Measurements from ENCODE around the gene KRTAP9-8.

KRTAP9-8 gene

DNA sequence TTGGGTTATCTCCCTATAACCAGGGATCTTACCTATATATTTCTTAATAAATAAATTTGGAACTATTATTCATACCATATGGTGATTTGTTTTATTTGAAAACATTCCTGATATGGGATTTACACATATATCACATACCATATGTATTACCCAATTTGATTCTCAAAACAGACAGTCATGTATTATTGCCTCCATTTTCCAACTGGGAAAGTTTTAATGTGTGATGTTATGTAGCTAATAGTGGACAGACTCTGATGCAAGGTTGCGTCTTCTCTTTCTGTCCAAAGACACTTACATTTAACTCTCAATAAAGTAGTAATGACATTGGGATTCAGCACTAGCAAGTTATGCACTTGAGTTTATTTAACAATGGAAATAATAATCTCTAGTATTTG is 18.5 kb downstream of the KRTAP9-8 start:
- no peaks in the 10 kb centered on the region for H3K36me3 ChIP-seq (replicated peaks in 1 of 2; ENCODE audit: control insufficient read depth in 2 of 2, insufficient read depth in 2 of 2, low read length in 2 of 2)
- H2BK12ac ChIP-seq (ENCODE audit: low read length): no peak overlapping the region
- H3K9me3 ChIP-seq (replicated peaks in 1 of 2; ENCODE audit: control insufficient read depth in 2 of 2, insufficient read depth in 1 of 2, low read depth in 1 of 2, low read length in 2 of 2): no peaks in the 10 kb centered on the region
- H2AFZ ChIP-seq (ENCODE audit: low read length): no peak overlapping the region
- no peak overlapping the region for H4K8ac ChIP-seq (ENCODE audit: low read depth, low read length)
- no peak for DNase-seq (ENCODE audit: low spot score)
- H3K79me1 ChIP-seq (ENCODE audit: low read depth, low read length): no peaks in the 10 kb centered on the region
- H3K4me2 ChIP-seq (ENCODE audit: insufficient read depth, low read length, poor library complexity, severe bottlenecking): no peak overlapping the region
- H3K23ac ChIP-seq (ENCODE audit: low read depth, low read length, poor library complexity): no peak overlapping the region
- WGBS, 2 donors (ENCODE audit: extremely low coverage in 2 of 2, insufficient read length in 2 of 2, insufficient replicate concordance in 1 of 2): no CpG with 5 or more reads among the region's 1 CpG
- no peak overlapping the region for H2BK5ac ChIP-seq (ENCODE audit: low read length)
- H3K4ac ChIP-seq (ENCODE audit: low read length): no peak overlapping the region
- no peak overlapping the region for H4K91ac ChIP-seq (ENCODE audit: low read depth, low read length, poor library complexity)
- H3K18ac ChIP-seq (ENCODE audit: low read length): no peak overlapping the region
- no peak overlapping the region for H2BK120ac ChIP-seq (ENCODE audit: low read depth, low read length)
- no peak overlapping the region for H2AK5ac ChIP-seq (ENCODE audit: low read depth, low read length)
- H3K27me3 ChIP-seq (ENCODE audit: control insufficient read depth in 3 of 3, insufficient read depth in 3 of 3, low read depth in 1 of 3, low read length in 3 of 3): no peaks in the 10 kb centered on the region
- no peak overlapping the region for H3K27ac ChIP-seq (replicated peaks; ENCODE audit: low read length)
- H3K9ac ChIP-seq (ENCODE audit: low read depth, low read length, poor library complexity): no peak overlapping the region
- no peak overlapping the region for H3K14ac ChIP-seq (ENCODE audit: low read length)
- no peaks in the 10 kb centered on the region for H3K4me1 ChIP-seq (ENCODE audit: control insufficient read depth in 2 of 2, insufficient read depth in 1 of 2, low read depth in 1 of 2, low read length in 2 of 2)
- H3K4me3 ChIP-seq (ENCODE audit: low read length in 2 of 2): no peak overlapping the region
- no peak overlapping the region for H2BK15ac ChIP-seq (ENCODE audit: low read length)

DNA sequence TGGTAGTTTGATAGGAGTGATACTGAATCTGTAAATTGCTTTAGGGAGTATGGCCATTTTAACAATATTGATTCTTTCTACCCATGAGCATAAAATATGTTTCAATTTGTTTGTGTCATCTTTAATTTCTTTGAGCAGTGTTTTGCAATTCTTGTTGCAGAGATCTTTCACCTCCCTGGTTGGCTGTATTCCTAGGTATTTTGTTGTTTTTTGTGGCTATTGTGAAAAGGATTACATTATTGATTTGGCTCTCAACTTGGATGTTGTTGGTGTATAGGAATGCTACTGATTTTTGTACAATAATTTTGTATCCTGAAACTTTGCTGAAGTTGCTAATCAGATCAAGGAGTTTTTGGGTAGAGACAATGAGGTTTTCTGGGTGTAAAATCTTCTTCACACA is 20.6 kb downstream of the KRTAP9-8 start:
- Histone ChIP-seq H2AFZ (ENCODE audit: low read length) (no peak overlapping the region), H2AK5ac (ENCODE audit: low read depth, low read length) (no peak overlapping the region), H3K14ac (ENCODE audit: low read length) (no peak overlapping the region), H3K79me1 (ENCODE audit: low read depth, low read length) (no peaks in the 10 kb centered on the region), H3K9ac (ENCODE audit: low read depth, low read length, poor library complexity) (no peak overlapping the region), H3K4me1 (ENCODE audit: control insufficient read depth in 2 of 2, insufficient read depth in 1 of 2, low read depth in 1 of 2, low read length in 2 of 2) (no peaks in the 10 kb centered on the region), H3K4ac (ENCODE audit: low read length) (no peak overlapping the region), H3K27me3 (ENCODE audit: control insufficient read depth in 3 of 3, insufficient read depth in 3 of 3, low read depth in 1 of 3, low read length in 3 of 3) (no peaks in the 10 kb centered on the region), H3K9me3 (replicated peaks in 1 of 2; ENCODE audit: control insufficient read depth in 2 of 2, insufficient read depth in 1 of 2, low read depth in 1 of 2, low read length in 2 of 2) (no peaks in the 10 kb centered on the region), H4K8ac (ENCODE audit: low read depth, low read length) (no peak overlapping the region), H3K23ac (ENCODE audit: low read depth, low read length, poor library complexity) (no peak overlapping the region), H2BK12ac (ENCODE audit: low read length) (no peak overlapping the region), H3K4me2 (ENCODE audit: insufficient read depth, low read length, poor library complexity, severe bottlenecking) (no peak overlapping the region), H2BK120ac (ENCODE audit: low read depth, low read length) (no peak overlapping the region), H3K4me3 (ENCODE audit: low read length in 2 of 2) (no peak overlapping the region), H2BK5ac (ENCODE audit: low read length) (no peak overlapping the region), H3K18ac (ENCODE audit: low read length) (no peak overlapping the region), H3K27ac (replicated peaks; ENCODE audit: low read length) (no peak overlapping the region), H4K91ac (ENCODE audit: low read depth, low read length, poor library complexity) (no peak overlapping the region), H3K36me3 (replicated peaks in 1 of 2; ENCODE audit: control insufficient read depth in 2 of 2, insufficient read depth in 2 of 2, low read length in 2 of 2) (no peaks in the 10 kb centered on the region), H2BK15ac (ENCODE audit: low read length) (no peak overlapping the region)
- DNase-seq (ENCODE audit: low spot score): no peak

DNA sequence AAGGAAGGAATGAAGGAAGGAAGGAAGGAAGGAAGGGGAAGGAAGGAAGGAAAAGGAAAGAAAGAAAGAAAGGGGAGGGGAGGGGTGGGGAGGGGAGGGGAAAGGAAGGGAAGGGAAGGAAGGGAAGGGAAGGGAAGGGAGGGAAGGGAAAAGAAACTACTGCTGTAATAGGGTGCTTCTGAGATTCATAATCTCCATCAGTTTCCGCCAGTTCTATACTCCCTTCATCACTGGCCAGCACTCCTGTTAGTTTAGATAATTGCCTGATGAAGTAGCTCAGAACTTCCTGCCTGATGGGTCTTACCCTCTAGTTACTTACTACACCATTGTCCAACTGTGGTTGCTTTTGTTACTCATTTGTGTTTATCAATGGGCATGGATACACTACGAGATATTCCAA is 25.4 kb downstream of the KRTAP9-8 start:
- H3K9ac ChIP-seq (ENCODE audit: low read depth, low read length, poor library complexity): no peak overlapping the region
- no peaks in the 10 kb centered on the region for H3K79me1 ChIP-seq (ENCODE audit: low read depth, low read length)
- no peak overlapping the region for H3K23ac ChIP-seq (ENCODE audit: low read depth, low read length, poor library complexity)
- no peak overlapping the region for H3K4me2 ChIP-seq (ENCODE audit: insufficient read depth, low read length, poor library complexity, severe bottlenecking)
- H3K18ac ChIP-seq (ENCODE audit: low read length): no peak overlapping the region
- no peak overlapping the region for H2AK5ac ChIP-seq (ENCODE audit: low read depth, low read length)
- no peak for DNase-seq (ENCODE audit: low spot score)
- H3K36me3 ChIP-seq (replicated peaks in 1 of 2; ENCODE audit: control insufficient read depth in 2 of 2, insufficient read depth in 2 of 2, low read length in 2 of 2): no peaks in the 10 kb centered on the region
- no peak overlapping the region for H4K8ac ChIP-seq (ENCODE audit: low read depth, low read length)
- H3K27ac ChIP-seq (replicated peaks; ENCODE audit: low read length): no peak overlapping the region
- no peak overlapping the region for H2BK15ac ChIP-seq (ENCODE audit: low read length)
- no peak overlapping the region for H2BK12ac ChIP-seq (ENCODE audit: low read length)
- no CpG with 5 or more reads among the region's 2 CpGs for WGBS, 2 donors (ENCODE audit: extremely low coverage in 2 of 2, insufficient read length in 2 of 2, insufficient replicate concordance in 1 of 2)
- no peaks in the 10 kb centered on the region for H3K4me1 ChIP-seq (ENCODE audit: control insufficient read depth in 2 of 2, insufficient read depth in 1 of 2, low read depth in 1 of 2, low read length in 2 of 2)
- H2BK5ac ChIP-seq (ENCODE audit: low read length): no peak overlapping the region
- no peak overlapping the region for H2BK120ac ChIP-seq (ENCODE audit: low read depth, low read length)
- H2AFZ ChIP-seq (ENCODE audit: low read length): no peak overlapping the region
- no peaks in the 10 kb centered on the region for H3K9me3 ChIP-seq (replicated peaks in 1 of 2; ENCODE audit: control insufficient read depth in 2 of 2, insufficient read depth in 1 of 2, low read depth in 1 of 2, low read length in 2 of 2)
- no peak overlapping the region for H3K14ac ChIP-seq (ENCODE audit: low read length)
- H3K4me3 ChIP-seq (ENCODE audit: low read length in 2 of 2): no peak overlapping the region
- no peak overlapping the region for H4K91ac ChIP-seq (ENCODE audit: low read depth, low read length, poor library complexity)
- H3K27me3 ChIP-seq (ENCODE audit: control insufficient read depth in 3 of 3, insufficient read depth in 3 of 3, low read depth in 1 of 3, low read length in 3 of 3): no peaks in the 10 kb centered on the region
- no peak overlapping the region for H3K4ac ChIP-seq (ENCODE audit: low read length)

DNA sequence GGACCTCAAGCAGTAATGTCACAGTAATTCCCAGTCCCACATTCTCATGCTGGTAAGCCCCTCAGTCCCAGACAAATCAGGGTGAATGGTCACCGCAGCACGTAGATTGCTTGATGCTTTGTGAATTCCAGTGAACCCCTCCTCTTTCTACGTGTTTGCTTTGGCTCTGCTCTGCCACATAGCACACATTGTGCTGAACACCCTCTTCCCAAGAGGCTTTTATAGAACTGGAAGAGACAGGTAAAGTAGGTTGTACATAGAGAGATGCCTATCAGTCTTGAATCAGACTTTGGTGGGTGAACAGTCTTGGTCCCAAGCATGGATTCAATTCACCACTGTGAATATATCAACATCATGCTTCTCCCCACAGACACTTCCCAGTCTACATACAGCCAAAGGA is 26.8 kb downstream of the KRTAP9-8 start:
- H2BK120ac ChIP-seq (ENCODE audit: low read depth, low read length): no peak overlapping the region
- H2BK5ac ChIP-seq (ENCODE audit: low read length): no peak overlapping the region
- H3K18ac ChIP-seq (ENCODE audit: low read length): no peak overlapping the region
- H3K79me1 ChIP-seq (ENCODE audit: low read depth, low read length): no peaks in the 10 kb centered on the region
- no peak overlapping the region for H3K4me3 ChIP-seq (ENCODE audit: low read length in 2 of 2)
- H3K27ac ChIP-seq (replicated peaks; ENCODE audit: low read length): no peak overlapping the region
- no CpG with 5 or more reads among the region's 3 CpGs for WGBS, 2 donors (ENCODE audit: extremely low coverage in 2 of 2, insufficient read length in 2 of 2, insufficient replicate concordance in 1 of 2)
- no peak overlapping the region for H4K91ac ChIP-seq (ENCODE audit: low read depth, low read length, poor library complexity)
- H3K4me2 ChIP-seq (ENCODE audit: insufficient read depth, low read length, poor library complexity, severe bottlenecking): no peak overlapping the region
- H3K14ac ChIP-seq (ENCODE audit: low read length): no peak overlapping the region
- no peak overlapping the region for H4K8ac ChIP-seq (ENCODE audit: low read depth, low read length)
- no peak overlapping the region for H3K23ac ChIP-seq (ENCODE audit: low read depth, low read length, poor library complexity)
- H3K4me1 ChIP-seq (ENCODE audit: control insufficient read depth in 2 of 2, insufficient read depth in 1 of 2, low read depth in 1 of 2, low read length in 2 of 2): no peaks in the 10 kb centered on the region
- no peaks in the 10 kb centered on the region for H3K36me3 ChIP-seq (replicated peaks in 1 of 2; ENCODE audit: control insufficient read depth in 2 of 2, insufficient read depth in 2 of 2, low read length in 2 of 2)
- DNase-seq (ENCODE audit: low spot score): no peak
- no peaks in the 10 kb centered on the region for H3K9me3 ChIP-seq (replicated peaks in 1 of 2; ENCODE audit: control insufficient read depth in 2 of 2, insufficient read depth in 1 of 2, low read depth in 1 of 2, low read length in 2 of 2)
- no peak overlapping the region for H2AFZ ChIP-seq (ENCODE audit: low read length)
- H2BK12ac ChIP-seq (ENCODE audit: low read length): no peak overlapping the region
- H3K9ac ChIP-seq (ENCODE audit: low read depth, low read length, poor library complexity): no peak overlapping the region
- no peak overlapping the region for H2BK15ac ChIP-seq (ENCODE audit: low read length)
- H3K27me3 ChIP-seq (ENCODE audit: control insufficient read depth in 3 of 3, insufficient read depth in 3 of 3, low read depth in 1 of 3, low read length in 3 of 3): no peaks in the 10 kb centered on the region
- H2AK5ac ChIP-seq (ENCODE audit: low read depth, low read length): no peak overlapping the region
- no peak overlapping the region for H3K4ac ChIP-seq (ENCODE audit: low read length)

All from neuronal stem cell (in vitro differentiated cells).